Left ventricle myocardium superior (tissue), 1 donor: Measurements from ENCODE around the gene PTPRH. TPM values are rescaled to one million over a fixed set of nuclear protein-coding genes. Genes with fewer than 3 reads are reported as not detected.
"Not testable (repeated sequence)": the region's sequence is repeated elsewhere in the genome, so short reads cannot be mapped to it uniquely, and the experiment has no call there.

ENCODE experiments used
- ATAC-seq: fragments of 200-7000 bp; cut with Tn5 transposase; one replicate; pipeline ENCODE4 v1.9.1; 2020; ENCODE audit warnings: mild to moderate bottlenecking, moderate library complexity
- DNase-seq: peaks from one replicate; pipeline ENCODE4 v3.0.0-alpha.2; 2020
- intact Hi-C: fragments of 100-400 bp; cut with micrococcal nuclease; formaldehyde crosslinking; loops from one replicate; pipeline ENCODE4 v1.11.0; 2022
- total RNA-seq: library from RNA; stranded (reverse); fragmentation: NEBNext Ultra II Directional; extraction: Animal tissue kit (Norgen Biotek cat#: 25700); gene quantifications from one replicate; pipeline ENCODE4 v1.2.1, GENCODE V29; 2021
- donor health status: DM: no; HTN: yes; CAD: no; lungs with severe emphysema.

Gene PTPRH
- total RNA-seq, 1 donor from 2014 or later, result 0.47 TPM

GRCh38 chr19:55197528-55197927 is 11.8 kb downstream of the PTPRH start:
- DNase-seq (no peak), ATAC-seq (no peak)
- intact Hi-C loops, result no loop called here

GRCh38 chr19:55196803-55197202 is 12.5 kb downstream of the PTPRH start:
- intact Hi-C loops, result no loop called here
- no peak for DNase-seq
- no peak for ATAC-seq

- ATAC-seq (no peak), DNase-seq (no peak)
- intact Hi-C loops, result no loop called here
Measured at GRCh38 chr19:55193481-55193880, 15.8 kb downstream of the PTPRH start.

DNA sequence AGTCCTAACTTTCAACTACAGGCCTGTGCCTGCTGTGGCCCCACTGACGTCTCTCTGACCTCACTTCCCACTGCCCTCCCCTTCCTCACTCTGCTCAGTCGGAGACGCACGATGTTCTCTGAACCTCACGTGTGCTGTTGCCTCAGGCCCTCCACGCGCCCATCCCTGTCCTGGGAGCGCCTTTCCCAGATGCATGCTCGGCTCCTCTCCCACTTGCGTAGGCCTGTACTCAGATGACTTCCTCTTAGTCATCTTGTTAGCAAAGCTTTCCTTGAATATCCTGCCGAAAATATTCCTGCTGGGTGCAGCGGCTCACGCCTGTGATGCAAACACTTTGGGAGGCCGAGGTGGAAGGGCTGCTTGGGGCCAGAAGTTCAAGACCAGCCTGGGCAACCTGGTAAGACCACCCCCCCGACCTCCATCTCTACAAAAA is 19.9 kb downstream of the PTPRH start:
- intact Hi-C loops, result no loop called here
- ATAC-seq (peak; percentile 77), DNase-seq (peak; percentile 48)

GRCh38 chr19:55188625-55189024 is 20.7 kb downstream of the PTPRH start:
- ATAC-seq (no peak), DNase-seq (no peak)
- intact Hi-C loops, result no loop called here

- no peak for ATAC-seq
- no peak for DNase-seq
- intact Hi-C loops, result no loop called here
Measured at GRCh38 chr19:55186080-55186479, 23.2 kb downstream of the PTPRH start.

DNA sequence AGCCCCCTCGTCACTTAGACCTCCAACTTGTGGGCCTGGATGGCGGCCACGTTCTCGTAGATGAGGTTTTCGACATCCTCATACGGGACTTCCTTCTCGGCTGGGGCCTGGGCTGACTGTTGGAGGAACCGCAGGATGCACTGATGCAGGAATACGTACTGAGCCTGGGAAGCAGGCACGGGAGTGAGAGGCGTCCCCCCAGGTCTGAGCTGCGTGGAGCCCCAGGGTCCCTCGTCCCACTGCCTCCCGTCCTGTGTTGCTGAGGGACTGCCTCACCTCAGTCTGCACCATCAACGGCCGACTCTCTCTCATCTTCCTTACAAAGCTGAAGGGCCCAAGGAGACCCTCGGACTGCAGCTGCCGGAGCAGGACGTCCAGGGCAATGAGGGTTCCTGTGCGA is 27.6 kb downstream of the PTPRH start:
- intact Hi-C loops, result no loop called here
- DNase-seq (no peak), ATAC-seq (no peak)

- intact Hi-C loops, result no loop called here
- peak; percentile 92 for ATAC-seq
- peak; percentile 65 for DNase-seq
Measured at GRCh38 chr19:55179606-55180484, 29.5 kb downstream of the PTPRH start, which contains the start of gene SYT5. Gene SYT5 (minus strand): TSS chr19:55180289. CDS start chr19:55179041, 1,248 bp downstream.

- intact Hi-C loops, result no loop called here
- DNase-seq, result peak; percentile 71
- ATAC-seq, result peak; percentile 77
Measured at GRCh38 chr19:55178781-55179599, 30.3 kb downstream of the PTPRH start.

GRCh38 chr19:55176076-55176475 is 33.2 kb downstream of the PTPRH start:
- intact Hi-C loops, result no loop called here
- no peak for ATAC-seq
- no peak for DNase-seq

DNA sequence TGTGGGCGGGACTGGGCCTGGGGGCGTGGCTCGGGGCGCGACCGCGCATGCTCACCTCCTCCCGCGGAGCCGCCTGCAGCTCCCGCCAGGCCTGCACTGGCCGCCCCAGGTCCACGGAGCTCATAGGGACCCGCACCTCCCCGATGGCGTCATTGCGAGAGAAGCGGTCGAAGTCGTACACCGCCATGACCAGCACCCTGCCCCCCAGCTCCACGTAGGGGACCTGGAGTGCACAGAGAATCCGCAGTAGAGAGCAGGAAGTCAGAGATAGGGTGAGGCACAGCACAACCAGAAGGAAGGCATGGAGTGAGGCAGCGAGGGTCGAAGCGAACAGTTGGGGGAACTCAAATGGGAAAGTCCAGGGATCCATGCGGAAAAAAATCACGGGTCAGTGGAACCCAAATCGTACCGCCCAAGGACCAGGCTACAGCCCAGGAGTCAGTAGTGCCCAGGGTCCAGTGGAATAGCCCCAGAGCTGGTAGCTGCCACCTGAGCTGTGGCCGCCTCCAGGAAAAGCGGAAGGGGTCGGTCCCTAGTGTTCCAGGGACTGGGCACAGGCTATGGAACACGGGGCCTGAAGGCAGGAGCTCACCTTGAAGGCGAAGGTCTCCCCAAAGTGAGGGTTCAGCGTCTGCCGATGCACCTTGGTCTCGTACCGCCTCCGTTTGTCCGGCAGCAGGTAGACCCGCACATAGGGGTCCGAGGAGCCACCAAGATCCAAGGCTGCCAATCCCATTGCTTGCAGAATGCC is 34.0 kb downstream of the PTPRH start:
- DNase-seq, result peak; percentile 22
- intact Hi-C loops, result no loop called here
- no peak for ATAC-seq

DNA sequence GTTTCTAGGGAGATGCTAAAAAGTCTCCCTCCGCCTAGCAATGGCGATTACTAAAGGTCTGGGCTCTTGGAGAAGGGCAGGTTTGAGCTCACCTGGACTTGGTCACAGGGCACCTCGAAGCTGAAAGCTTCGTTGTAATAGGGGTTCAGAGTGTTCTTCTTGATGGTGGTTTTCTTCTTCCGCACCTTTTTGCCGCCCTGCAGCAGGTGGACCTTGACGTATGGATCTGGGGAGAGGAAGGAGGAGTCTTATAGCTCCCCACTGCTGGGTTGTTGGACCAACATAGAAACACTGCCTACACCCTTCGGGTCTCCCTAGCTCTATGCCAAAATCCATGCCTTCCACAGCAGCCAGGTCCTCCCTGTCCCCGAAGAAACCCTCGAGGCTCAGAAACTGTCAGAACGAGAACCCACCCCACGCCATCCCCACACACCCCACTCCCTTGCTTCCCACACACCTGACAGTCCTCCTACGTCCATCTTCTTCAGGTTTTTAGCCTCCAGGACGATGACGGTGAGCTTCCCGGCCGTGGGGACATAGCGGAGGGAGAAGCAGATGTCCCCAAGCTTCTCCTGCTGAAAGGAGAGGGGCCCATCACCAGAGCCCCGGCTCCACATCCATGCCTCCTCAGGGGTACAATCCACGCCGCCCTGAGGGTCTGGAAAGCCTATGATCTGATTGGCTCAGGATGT is 34.7 kb downstream of the PTPRH start:
- intact Hi-C loops, result no loop called here
- ATAC-seq (no peak), DNase-seq (peak; percentile 19)

DNA sequence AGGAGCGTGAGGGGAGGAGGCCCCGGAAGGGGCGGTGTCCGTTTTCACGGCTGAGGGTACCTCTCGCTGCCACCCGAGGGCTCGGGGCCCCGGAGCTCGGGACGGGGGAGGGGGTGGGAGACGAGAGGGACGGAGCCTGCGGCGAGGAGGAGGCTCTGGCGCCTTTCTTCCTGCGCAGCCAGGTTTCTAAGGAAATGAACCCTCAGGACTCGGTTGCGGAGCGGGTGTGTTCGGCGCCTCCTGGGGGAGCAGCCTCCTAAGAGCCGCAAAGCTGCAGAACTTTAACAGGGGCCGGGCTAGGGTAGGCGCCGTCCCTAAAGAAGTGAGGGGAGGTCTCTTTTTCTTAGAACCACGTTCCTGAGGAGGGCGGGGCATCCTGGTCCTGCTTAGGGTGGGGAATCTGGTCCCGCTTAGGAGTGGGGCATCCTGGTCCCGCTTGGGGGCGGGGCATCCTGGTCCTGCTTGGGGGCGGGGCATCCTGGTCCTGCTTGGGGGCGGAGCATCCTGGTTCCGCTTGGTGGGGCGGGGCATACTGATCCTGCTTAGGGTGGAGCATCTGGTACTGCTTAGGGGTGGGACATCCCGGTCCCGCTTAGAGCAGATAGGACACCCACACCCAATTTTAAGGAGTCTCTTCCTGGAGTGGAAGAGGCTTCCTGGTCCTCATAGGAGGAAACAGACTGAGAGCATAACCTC is 35.4 kb downstream of the PTPRH start:
- DNase-seq (peak; percentile 72), ATAC-seq (peak; percentile 75)
- intact Hi-C loops, result no loop called here

GRCh38 chr19:55173186-55173713 is 36.1 kb downstream of the PTPRH start:
- no peak for ATAC-seq
- intact Hi-C loops, result no loop called here
- peak; percentile 26 for DNase-seq

DNA sequence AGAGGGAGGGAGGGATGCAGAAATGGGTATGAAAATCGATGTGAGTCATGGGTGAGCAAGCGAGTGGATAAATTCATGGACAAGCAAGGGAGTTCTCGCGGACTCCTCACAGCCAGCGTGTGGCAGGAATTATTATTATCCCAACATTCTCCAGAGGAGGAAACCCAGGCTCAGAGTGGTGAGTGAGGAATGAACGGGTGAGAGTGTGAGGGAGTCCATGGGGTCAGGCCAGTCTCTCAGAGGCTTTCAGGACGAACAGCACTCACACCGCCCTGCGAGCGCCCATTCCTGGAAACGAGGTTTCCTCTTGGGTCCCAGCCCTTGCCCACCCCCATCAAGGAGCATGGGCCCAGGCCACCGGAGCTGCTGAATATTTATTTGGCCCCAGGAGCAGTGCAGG is 36.6 kb downstream of the PTPRH start:
- no peak for DNase-seq
- no peak for ATAC-seq
- intact Hi-C loops, result no loop called here

- intact Hi-C loops, ATAC-seq, DNase-seq: not testable (repeated sequence)
Measured at GRCh38 chr19:55172318-55172717, 37.0 kb downstream of the PTPRH start.

DNA sequence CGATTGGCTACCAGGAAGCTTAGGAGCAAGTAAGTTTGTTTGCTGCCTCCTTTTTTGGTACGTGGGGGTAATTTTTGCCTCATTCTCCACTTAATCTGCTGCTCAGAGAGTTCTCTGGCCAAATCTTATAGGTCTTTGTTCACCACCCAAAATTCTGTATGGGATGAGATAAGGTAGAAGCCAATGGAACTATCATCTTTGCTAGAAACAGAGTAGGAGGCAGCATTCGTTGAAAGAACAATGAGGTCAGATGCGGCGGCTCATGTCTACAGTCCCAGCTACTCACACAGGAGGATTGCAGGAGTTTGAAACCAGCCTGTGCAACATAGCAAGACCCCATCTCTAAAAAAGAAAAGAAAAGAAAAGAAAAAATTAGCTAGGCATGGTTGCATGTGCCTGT is 37.9 kb downstream of the PTPRH start:
- ATAC-seq, result no peak
- intact Hi-C loops, result no loop called here
- no peak for DNase-seq

GRCh38 chr19:55169136-55169535 is 40.2 kb downstream of the PTPRH start:
- peak; percentile 0 for DNase-seq
- no peak for ATAC-seq
- intact Hi-C loops, result no loop called here
